ENCODE measurements around the gene COL6A1.
"Not testable (repeated sequence)": the region's sequence is repeated elsewhere in the genome, so short reads cannot be mapped to it uniquely, and the experiment has no call there.

COL6A1 gene

DNA sequence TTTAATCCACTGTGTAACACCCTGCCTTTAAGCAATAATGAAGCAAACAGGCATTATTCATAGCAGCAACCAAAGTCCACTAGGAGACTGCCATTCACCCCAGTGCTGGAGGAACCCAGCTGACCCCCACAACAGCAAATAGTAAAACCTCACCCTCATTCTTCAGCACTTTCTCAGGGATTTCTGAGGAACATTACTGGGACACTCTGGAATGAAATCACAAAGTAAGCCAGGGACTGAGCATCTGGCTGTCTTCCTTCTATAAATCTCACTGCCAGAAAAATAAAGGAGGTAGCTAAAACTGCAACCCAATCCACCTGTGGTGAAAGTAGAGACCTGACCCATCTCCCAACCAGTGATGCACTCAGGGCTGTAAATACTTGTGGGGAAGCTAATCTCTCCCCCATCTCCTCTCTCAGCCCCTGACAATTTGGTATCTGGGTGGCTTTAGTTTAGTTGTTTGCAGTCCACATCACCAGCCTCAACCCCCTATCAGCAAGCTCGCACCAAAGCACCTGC lies 47.1 kb downstream of the COL6A1 start:
- no peak for DNase-seq (ENCODE audit: low read depth in 2 of 2)

DNA sequence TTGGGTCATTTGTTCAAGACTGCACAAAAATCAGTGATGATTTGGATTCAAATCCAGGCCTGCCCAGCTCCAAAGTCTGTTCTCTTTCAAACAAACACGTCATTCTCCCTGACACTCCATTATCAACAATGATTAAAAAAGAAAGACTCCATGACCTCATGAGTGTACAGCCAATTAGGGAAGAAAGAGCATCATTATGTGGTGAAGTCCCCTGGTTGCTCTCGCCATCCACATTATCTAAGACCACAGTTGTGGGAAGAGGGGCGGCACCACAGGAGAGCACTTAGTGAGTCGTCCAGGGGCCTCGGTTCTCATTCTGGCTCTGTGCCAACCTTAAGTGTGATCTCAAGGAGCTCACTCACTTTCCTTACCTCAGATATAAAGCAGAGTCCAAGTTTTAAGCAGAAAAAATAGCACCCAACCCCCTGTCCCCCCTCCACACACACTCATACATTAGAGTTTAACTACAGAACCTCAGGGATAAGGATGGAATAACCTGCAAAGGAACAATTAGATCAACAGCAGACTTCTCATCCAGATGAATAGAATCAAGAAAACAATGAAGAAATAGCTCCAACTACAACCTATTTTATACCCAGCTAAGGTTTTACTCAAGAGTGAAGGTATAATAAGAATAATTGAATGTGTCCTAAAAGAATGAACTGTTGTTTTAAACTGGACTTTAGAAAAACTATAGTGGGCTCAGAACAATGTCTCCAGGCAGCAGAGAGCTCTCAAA lies 47.8 kb downstream of the COL6A1 start:
- no peak for DNase-seq (ENCODE audit: low read depth in 2 of 2)

DNA sequence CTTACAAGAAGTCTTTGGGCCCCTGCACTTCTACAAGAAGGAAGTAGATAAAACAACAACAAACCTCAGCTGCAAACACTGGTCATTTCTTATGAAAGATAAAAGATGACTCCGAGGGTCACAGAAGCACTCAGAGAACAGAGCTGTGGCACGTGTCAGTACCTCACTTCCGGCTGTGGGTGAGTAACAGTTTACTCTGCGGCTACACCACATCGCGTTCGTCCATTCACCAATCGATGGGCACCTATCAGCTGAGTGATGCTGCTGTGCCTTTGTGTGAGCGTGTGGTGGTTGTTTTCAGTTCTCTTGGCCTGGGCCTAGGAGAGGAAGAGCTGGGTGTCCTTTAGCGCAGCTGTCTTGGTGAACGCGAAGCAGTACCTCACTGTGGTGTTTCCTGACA lies 49.9 kb downstream of the COL6A1 start:
- no peak for DNase-seq (ENCODE audit: low read depth in 2 of 2)

DNA sequence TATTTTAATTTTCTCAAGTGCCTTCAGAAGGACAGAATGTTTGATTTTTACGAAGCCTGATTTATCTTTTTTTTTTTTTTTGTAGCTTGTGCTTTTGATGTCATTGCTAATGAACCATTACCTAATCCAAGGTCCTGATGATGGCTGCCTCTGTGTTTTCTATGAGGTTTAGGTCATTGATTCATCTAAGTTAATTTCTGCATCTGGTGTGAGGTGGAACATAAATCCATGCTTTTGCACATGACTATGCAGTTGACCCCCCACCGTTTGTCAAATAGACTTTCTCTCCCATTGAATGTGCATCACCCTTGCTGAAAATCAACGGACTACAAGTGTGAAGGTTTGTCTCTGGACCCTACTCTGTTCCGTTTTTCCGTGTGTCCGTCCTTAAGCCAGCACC lies 50.5 kb downstream of the COL6A1 start:
- no peak for DNase-seq (ENCODE audit: low read depth in 2 of 2)

DNA sequence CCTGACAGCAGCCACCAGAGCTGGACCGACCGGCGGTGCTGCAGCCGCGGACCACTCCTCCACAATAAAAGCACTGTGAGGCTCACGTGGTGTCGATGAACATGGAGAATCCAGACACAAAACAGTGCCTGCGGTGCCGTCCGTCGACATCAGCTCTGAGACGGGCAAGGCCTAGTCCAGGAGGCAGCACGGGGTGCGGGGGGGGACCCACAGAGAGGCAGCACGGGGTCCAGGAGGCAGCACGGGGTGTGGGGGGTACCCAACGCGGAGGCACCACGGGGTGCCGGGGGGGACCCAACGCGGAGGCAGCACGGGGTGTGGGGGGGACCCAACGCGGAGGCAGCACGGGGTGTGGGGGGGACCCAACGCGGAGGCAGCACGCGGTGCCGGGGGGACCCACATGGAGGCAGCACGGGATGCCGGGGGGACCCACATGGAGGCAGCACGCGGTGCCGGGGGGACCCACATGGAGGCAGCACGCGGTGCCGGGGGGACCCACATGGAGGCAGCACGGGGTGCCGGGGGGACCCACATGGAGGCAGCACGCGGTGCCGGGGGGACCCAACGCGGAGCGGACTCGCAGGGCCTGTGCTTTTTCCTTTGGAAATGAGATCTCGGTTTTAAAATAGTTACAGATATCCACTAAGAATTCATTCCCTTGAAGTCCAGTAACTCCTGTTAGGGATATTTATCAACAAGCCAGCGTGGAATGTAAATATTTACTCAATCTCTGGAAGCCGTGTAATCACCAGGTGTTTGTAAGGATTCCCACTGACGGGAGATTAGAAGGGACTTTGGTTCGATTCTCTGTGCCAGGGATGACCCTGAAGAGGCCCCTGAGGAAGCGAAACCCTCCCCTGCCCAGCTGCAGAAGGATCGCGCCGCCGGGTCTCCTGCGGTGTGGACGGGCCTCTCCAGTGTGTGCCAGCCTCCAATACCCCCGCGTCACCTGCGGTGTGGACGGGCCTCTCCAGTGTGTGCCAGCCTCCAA lies 52.1 kb downstream of the COL6A1 start:
- no peak for DNase-seq (ENCODE audit: low read depth in 2 of 2)

DNA sequence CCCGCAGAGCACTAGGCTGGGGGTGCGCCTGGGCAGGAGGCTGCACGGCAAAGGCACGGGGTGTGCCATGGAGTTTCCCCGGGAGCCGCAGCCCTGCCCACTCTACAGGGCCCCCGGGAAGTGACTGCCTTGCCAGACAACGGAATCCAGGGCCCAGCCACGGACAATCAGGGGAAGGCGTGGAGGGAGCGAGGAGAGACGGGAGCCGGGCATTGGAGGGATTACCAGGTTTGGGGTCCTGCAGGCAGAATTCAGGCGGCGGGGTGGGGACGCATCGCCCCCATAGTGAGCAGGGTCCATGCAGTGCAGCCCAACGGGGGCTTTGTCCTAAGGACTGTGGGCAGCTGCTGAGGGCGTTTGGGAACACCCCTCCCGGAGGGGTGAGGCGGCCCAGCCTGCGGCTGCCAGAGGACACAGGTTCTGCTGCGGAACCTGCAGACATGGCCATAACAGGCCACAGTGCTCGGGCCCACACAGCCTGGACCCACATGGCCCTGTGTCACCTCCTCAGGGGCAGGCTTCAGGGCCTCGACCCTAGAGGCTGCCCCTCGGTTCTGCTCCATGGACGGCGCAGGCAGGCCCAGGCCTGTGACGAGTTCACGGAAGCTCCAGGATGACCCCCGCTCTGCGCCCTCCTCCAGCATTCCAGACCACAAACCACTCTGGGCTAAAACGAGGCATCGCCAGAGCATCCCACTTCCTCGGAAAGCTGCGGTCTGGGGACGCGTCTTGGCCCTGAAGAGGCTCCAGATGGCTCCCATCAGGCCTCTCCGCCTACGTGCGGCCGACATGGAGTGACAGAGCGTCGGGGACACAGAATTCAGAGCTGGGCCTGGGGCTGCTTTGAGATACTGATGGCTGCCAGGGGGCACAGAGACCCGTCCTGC lies 54.5 kb downstream of the COL6A1 start:
- no peak for DNase-seq (ENCODE audit: low read depth in 2 of 2)

DNA sequence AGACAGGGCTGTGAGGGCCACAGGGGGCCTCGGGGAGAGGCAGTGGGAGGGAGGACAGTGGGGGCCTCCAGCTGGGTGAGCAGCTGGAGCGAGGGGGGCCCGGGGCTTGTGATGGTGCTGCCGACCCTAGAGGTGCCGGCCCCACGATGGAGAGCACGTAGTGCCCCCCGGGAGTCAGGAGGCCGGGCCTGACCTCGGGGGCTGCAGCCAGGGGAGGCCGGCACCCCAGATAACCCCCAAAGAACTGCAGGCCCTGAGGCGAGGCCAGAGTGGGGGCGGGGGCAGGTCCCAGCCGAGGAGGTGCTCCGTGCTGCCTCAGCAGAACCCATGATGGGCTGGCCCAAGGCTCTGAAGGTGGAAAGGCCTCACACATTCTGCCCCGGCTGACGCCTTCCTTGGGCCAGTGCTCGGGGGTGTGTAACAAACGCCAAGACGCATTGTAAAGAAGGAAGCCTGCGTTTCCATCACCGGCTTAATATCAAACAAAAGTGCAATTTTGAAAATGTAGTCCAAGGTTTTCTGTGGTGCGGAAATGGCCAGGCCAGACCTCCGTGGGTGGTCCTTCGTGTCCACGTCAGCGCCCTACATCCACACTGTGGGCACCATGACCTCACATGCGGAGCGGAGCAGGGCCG lies 55.2 kb downstream of the COL6A1 start:
- no peak for DNase-seq (ENCODE audit: low read depth in 2 of 2)

DNA sequence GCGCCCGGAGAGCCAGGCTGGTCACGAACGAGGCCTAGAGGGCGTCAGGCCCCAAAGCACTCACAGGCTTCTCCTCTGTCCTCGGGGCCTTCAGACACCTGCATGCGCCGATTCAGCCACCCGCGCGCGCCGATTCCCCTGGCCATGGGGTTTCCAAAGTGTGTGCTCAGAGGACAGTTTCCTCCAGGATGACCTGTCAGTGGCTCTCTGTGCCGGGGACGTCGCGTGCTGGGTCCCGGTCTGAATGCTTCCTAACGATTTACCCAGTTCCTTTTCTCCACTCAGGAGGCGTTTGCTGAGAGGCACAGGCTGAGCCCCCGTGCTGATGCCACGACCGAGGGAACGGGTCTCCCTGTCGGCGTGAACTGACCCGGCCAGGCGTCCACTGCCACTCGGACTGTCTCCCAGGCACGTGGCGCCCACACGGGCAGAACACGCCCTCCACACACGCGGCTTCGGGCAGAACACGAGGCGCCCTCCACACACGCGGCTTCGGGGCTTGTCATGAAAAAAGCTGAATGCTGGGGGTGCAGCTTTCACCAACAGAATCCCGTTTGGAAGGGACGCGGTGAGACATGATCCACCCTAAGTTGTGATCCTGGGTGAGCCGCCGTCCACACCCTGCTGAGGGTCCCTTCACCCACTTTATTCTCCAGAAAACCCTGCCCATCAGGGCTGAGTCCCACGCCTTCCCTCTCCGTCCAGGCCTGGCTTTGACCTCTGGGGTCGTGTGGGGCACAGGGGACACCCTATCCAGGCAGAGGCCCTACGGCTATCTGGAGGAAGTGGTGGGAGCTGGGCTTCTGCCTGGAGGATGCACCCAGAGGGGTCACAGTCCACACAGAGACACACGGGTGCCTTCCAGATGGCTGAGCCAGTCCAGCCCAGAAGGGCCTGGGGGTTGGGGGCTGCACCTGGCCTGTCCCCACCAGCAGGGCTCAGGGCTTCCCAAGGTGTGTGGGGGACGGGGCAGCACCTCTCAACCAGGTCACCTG lies 56.1 kb downstream of the COL6A1 start:
- no peak for DNase-seq (ENCODE audit: low read depth in 2 of 2)

DNA sequence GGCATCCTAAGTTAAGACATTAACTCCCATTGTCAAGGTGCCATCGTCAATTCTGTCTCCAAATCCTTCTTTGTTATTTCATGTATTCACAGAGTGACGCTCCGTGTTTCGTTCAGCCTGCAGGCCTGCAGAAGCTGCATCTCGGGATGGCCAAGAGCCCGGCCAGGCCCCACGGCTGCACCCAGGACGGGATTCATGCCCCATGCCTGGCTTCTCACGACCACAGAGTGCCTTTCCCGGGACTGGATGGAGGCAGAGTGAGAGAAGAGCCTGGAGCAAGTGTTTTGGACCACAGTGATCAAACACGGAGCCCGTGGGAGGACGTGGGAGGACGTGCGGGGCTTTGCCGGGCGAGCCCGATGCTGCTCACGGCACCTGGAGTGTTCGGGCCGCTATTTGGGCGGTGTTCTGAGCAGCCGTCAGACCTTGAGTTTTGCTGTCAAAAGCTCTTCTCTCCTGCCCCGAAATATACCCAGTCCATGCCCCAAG lies 56.8 kb downstream of the COL6A1 start:
- DNase-seq (ENCODE audit: low read depth in 2 of 2) = no peak

DNA sequence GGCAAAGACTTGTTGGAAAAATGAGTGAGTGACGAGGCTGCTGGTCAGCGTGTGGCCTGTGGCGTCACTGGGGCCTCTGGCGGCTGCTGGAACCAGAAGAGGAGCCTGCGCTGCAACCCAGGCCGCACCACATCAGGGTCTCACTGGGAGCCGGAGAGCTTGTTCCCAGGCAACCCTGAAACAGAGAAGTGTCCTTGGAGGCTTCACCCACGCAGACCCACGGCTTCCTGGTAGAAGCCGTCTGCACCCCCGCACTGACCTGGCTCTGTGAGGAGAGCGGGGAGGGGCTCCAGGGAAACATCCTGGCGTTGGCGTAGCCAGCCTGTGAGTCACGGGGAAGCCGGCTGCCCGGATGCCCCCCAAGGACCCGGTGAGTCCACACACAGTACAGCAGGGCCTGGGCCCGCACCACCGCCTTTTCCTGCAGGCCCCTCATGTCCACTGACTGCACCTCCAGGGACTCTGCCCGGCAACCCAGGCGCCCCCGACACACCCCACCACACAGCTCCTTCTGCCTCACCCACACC lies 57.4 kb downstream of the COL6A1 start:
- DNase-seq (ENCODE audit: low read depth in 2 of 2) = no peak

DNA sequence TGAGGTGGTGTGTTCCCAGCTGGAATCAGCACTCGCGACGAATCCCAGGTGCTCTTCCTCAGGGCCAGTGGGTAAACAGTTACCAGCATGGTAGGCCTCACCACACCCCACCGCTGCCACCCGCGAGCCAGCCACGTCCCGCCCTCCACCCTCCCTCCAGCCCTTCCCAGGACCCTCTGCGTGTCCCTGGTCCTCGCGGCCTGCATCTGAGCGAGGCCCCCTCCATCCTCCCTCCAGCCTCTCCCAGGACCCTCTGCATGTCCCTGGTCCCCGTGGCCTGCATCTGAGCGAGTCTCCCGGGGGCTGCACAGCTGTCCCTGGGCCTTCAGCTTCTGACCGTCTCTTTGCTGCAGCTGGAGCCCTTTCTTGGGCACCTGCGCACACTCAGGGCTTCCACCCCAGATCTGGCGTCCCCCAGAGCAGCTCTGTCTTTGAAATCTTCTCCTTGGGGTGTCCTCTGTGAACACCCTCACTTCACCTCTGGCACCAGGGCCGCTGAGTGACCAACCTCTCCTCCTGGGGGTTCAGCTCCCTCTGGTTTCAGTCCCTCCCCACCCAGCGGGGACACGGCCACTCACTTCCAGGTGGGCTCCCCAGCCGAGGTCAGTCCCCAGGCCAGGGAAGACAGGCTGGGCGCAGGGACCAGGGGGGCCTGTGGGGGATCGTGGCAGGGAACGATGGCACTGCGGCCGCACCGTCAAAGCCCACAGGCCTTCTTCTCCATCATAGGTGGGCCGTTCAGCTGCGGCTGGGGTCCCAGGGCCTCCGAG lies 58.5 kb downstream of the COL6A1 start:
- no peak for DNase-seq (ENCODE audit: low read depth in 2 of 2)

DNA sequence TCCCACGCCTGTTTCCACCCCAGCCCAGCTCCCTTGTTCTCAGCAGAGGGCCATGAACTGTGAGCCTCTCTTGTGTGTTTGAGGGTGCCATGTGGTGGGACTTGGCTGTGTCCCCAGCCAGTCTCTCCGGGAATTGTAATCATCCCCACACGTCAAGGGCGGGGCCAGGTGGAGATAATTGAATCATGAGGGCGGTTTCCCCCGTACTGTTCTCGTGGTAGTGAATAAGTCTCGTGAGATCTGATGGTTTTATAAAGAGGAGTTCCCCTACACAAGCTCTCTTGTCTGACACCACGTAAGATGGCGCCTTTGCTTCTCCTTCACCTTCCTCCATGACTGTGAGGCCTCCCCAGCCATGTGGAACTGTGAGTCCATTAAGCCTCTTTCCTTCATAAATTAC lies 59.1 kb downstream of the COL6A1 start:
- DNase-seq (ENCODE audit: low read depth in 2 of 2) = no peak

DNA sequence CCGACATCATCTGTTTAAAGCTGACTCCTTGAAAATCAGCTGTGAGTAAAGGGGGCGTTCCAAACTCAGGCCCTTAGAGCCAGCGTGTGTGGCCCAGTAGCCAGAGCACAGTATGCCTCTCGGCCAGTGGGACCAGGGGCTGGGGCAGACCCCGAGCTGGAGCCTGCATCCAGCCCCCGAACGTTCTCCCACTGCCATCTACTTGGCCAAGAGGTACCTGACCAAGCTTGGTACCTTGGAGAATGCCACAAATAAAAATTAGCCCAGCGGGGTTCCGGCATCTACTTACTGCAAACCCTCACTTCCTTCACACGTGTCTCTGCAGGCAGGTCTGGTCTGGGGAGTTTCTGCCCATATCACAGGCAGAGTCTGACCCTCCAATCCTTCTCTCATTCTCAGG lies 59.6 kb downstream of the COL6A1 start:
- DNase-seq (ENCODE audit: low read depth in 2 of 2) = no peak

DNA sequence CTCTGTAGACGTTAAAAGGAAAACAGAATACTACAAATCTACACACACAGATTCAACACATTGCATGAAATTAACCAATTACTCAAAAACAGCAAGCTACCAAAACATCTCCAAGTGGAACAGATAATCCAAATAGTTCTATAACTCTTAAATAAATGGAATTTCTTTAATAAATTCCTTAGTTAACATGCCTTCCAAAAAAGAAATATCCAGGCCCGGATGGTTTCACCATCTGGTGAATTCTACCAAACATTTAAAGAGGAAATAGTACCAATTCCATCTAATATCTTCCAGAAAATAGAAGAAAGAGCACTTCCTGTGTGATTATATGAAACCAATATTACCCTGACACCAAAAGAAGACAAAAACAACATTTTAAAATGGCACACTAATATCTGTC lies 63.6 kb downstream of the COL6A1 start:
- DNase-seq (ENCODE audit: low read depth in 2 of 2) = no peak

DNA sequence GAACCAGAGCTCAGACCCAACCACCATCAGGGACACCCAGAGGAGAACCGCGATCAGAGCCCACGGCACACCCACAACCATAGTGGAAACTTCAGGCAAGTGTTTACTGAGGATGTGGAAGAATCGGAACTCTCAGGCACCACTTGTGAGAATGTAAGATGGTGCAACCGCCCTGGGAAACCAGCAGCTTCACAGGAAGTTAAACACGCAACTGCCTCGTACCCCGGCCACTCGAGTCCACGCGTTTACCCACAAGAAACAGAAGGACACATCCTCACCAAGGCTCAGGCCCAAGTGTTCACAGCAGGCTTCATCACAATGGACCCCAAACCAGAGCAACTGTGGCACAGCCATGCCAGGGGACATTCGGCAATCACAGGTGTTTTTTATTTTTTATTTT lies 64.9 kb downstream of the COL6A1 start:
- DNase-seq (ENCODE audit: low read depth in 2 of 2) = no peak

DNA sequence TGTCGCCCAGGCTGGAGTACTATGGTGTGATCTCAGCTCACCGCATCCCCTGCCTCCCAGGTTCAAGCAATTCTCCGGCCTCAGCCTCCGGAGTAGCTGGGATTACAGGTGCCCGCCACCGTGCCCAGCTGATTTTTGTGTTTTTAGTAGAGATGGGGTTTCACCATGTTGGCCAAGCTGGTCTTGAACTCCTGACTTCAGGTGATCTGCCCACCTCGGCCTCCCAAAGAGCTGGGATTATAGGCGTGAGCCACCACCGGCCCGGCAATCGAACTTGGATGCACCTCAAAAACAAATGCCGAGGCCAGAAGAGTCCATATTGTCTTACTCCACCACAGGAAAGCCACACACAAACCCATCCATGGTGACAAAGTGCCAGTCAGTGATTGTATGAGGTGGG lies 65.3 kb downstream of the COL6A1 start:
- not testable (repeated sequence) for DNase-seq (ENCODE audit: low read depth in 2 of 2)

DNA sequence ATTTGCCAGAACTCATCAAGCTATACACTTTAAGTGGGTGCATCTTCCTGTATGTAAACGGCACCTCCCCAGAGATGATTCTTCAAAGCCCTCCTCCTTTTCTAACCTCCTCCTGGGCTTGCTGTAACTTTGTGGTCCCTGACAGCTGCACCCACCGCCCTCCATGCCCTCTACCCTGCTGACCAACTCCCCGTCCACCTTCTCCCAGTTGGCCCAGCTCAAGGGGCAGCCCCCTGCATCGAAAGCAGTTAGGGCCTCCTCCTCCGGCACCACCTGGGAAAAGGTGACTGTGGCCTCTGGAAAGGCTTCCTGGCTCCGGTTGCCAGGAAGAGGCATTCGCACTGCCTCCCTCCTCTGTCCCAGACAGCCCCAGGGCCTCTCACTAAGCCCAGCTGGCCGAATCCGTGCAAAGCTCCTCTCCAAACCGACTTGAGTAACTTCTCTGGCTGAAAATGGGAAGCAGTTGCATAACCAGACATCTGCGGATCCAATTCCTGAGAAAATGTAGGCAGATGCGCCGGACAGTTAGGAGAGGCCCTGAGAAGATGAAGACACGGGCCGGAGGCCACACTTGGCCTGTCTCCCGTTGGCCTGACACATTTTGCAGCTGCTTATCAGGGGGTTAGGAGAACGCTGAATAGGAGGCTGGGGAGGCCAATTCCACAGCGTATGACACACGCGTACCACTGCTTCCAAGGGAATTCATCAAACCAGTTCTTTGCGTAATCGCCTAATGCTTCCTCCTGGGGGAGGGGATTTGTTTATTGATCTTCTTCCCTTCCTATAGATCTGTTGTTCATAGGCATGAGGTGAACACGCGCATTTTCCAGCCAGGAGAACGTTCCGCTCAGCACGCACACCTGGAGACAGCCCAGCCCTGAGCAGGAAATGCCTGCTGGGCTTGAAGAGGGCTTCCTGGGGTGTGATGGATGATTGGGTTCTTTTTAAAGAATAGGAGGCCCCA lies 67.6 kb downstream of the COL6A1 start:
- DNase-seq (ENCODE audit: low read depth in 2 of 2) = no peak

All from stimulated activated CD4-positive, alpha-beta T cell treated with anti-CD3 and anti-CD28 coated beads, Interleukin-12 subunit alpha, Interleukin-12 subunit beta, amount 100 ng/mL, for 24 hours (primary cell).